HepG2 (cell line): ENCODE data around the gene TREH. TPM values are rescaled to one million over a fixed set of nuclear protein-coding genes. Genes with fewer than 3 reads are reported as not detected.
A peak's percentile ranks its signal among the peaks of the same experiment; 100 is the strongest.

Source experiments
- ELF4 ChIP-seq: sonication (generic); formaldehyde crosslinking; IDR thresholded peaks from 2 replicates; pipeline ENCODE4 v1.5.0; 2020; ENCODE audit warnings: missing genetic modification reagents, mild to moderate bottlenecking, moderate library complexity, borderline replicate concordance
- GATAD2A ChIP-seq: IDR thresholded peaks from 2 replicates; pipeline ENCODE4 v1.6.1; 2016
- HOXA9 ChIP-seq: sonication (generic); formaldehyde crosslinking; IDR thresholded peaks from 2 replicates; pipeline ENCODE4 v1.8.1; 2022; ENCODE audit warnings: missing genetic modification reagents, mild to moderate bottlenecking, moderate library complexity, borderline replicate concordance
- KLF11 ChIP-seq: IDR thresholded peaks from 2 replicates; pipeline ENCODE4 v1.6.1; 2016; ENCODE audit warnings: missing compliant biosample characterization
- SALL2 ChIP-seq: sonication (generic); formaldehyde crosslinking; IDR thresholded peaks from 2 replicates; pipeline ENCODE4 v1.8.1; 2023; ENCODE audit warnings: mild to moderate bottlenecking, missing genetic modification reagents, inconsistent platforms
- SYNCRIP ChIP-seq: fragments of 200-400 bp; formaldehyde crosslinking; IDR thresholded peaks from 2 replicates; pipeline ENCODE4 v1.6.1; 2018; ENCODE audit warnings: mild to moderate bottlenecking, low read depth, low read length; ENCODE audit not compliant: insufficient read depth
- ZC3H4 ChIP-seq: sonication (generic); formaldehyde crosslinking; IDR thresholded peaks from 2 replicates; pipeline ENCODE4 v1.4.0; 2020; ENCODE audit warnings: missing genetic modification reagents, borderline replicate concordance
- ZNF383 ChIP-seq: sonication (generic); formaldehyde crosslinking; IDR thresholded peaks from 2 replicates; pipeline ENCODE4 v1.4.0; 2020; ENCODE audit warnings: missing genetic modification reagents, mild to moderate bottlenecking, borderline replicate concordance
- ZNF670 ChIP-seq: sonication (generic); formaldehyde crosslinking; IDR thresholded peaks from 2 replicates; pipeline ENCODE4 v1.8.0; 2022; ENCODE audit warnings: mild to moderate bottlenecking, missing genetic modification reagents, borderline replicate concordance
- ZNF768 ChIP-seq: sonication (generic); formaldehyde crosslinking; IDR thresholded peaks from 2 replicates; pipeline ENCODE4 v1.4.0; 2020; ENCODE audit warnings: missing genetic modification reagents
- polyA plus RNA-seq, 8 experiments: library from polyadenylated mRNA; depleted of rRNA in 3 of 8; stranded (reverse) in 7 of 8; unstranded in 1 of 8; fragments of >200 nt; fragmentation: Illumina TruSeq in 4 of 8; extraction: Trizol in 4 of 8; gene quantifications; 2 replicates each; pipeline versions ENCODE4 v1.2.1 to v1.2.3, GENCODE V29; 2011 to 2016; ENCODE audit warnings: low read depth in 4 of 8, missing spikeins in 1 of 8, mixed read lengths in 1 of 8; ENCODE audit not compliant: insufficient read depth in 1 of 8
- total RNA-seq, 5 experiments: library from RNA; depleted of rRNA; stranded (reverse); fragments of >200 nt; fragmentation: Illumina TruSeq; extraction: Trizol; gene quantifications; 2 replicates each; pipeline ENCODE4 v1.2.3, GENCODE V29; 2016; ENCODE audit warnings: low read depth in 1 of 5
- TF ChIP-seq, protein P1 (sequence below): sonication (generic); formaldehyde crosslinking; IDR thresholded peaks from 2 replicates; pipeline ENCODE4 v1.4.0; 2020; ENCODE audit warnings: mild to moderate bottlenecking, missing genetic modification reagents
- TF ChIP-seq, protein P2 (sequence below): sonication (generic); formaldehyde crosslinking; IDR thresholded peaks from 2 replicates; pipeline ENCODE4 v1.5.1; 2020; ENCODE audit warnings: mild to moderate bottlenecking, moderate library complexity, missing genetic modification reagents
- TF ChIP-seq, protein P3 (sequence below): IDR thresholded peaks from 2 replicates; pipeline ENCODE4 v1.6.1; 2016; ENCODE audit warnings: low read depth, borderline replicate concordance
- TF ChIP-seq, protein P4 (sequence below): sonication (generic); formaldehyde crosslinking; IDR thresholded peaks from 2 replicates; pipeline ENCODE4 v1.8.1; 2022; ENCODE audit warnings: low read depth, mild to moderate bottlenecking, missing genetic modification reagents
- TF ChIP-seq, protein P5 (sequence below): fragments of 450-650 bp; IDR thresholded peaks from 2 replicates; pipeline ENCODE4 v1.6.1; 2017; ENCODE audit warnings: mild to moderate bottlenecking
- TF ChIP-seq, protein P6 (sequence below): sonication (generic); formaldehyde crosslinking; IDR thresholded peaks from 2 replicates; pipeline ENCODE4 v1.4.0; 2020; ENCODE audit warnings: mild to moderate bottlenecking, missing genetic modification reagents

The TREH gene
- total and polyA plus RNA-seq, 2 of the 13 experiments (the other 11 are each of a cell fraction or from before 2014, with no cell fraction given): 0.53 to 0.86 TPM

DNA sequence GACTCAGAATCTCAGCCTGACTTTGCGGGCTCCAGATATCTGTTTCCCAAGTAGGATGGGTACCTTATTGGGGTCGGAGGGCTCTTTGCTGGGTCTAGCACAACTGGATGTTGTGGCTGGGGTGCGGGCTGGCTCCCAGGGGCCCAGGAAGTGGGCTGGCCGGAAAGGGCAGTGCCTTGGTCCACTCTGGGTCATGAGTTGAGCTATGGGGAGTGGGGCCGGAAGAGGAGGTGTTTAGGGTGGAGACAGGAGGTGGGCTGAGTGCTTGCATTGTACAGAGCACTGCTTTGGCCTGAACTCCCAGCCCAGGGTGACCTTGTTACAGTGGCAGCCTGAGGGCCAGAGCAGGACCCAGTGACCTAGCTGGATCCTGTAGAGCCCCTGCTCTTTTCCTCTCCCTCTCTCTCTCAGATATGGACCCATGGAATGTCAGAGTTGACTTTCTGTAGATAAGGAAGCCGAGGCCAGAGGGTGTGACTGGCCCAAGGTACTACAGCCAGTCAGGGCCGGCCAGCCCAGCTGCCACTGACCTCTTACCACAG, 58.9 kb downstream of the TREH start (continued):
- TF ChIP-seq HOXA9 (CRISPR knock-in tag) (no peak), SALL2 (CRISPR knock-in tag) (no peak; the same call in none of the 2 replicates), SYNCRIP (no peak), KLF11 (CRISPR knock-in tag) (no peak; the same call in 1 of the 2 replicates), ELF4 (CRISPR knock-in tag) (peak; percentile 70; the same call in 1 of the 2 replicates), ZC3H4 (peak; percentile 51; the same call in 1 of the 2 replicates), GATAD2A (peak; percentile 26; the same call in 1 of the 2 replicates), ZNF670 (no peak), ZNF768 (CRISPR knock-in tag) (no peak), ZNF383 (CRISPR knock-in tag) (no peak)
- TF ChIP-seq, protein P1, sequence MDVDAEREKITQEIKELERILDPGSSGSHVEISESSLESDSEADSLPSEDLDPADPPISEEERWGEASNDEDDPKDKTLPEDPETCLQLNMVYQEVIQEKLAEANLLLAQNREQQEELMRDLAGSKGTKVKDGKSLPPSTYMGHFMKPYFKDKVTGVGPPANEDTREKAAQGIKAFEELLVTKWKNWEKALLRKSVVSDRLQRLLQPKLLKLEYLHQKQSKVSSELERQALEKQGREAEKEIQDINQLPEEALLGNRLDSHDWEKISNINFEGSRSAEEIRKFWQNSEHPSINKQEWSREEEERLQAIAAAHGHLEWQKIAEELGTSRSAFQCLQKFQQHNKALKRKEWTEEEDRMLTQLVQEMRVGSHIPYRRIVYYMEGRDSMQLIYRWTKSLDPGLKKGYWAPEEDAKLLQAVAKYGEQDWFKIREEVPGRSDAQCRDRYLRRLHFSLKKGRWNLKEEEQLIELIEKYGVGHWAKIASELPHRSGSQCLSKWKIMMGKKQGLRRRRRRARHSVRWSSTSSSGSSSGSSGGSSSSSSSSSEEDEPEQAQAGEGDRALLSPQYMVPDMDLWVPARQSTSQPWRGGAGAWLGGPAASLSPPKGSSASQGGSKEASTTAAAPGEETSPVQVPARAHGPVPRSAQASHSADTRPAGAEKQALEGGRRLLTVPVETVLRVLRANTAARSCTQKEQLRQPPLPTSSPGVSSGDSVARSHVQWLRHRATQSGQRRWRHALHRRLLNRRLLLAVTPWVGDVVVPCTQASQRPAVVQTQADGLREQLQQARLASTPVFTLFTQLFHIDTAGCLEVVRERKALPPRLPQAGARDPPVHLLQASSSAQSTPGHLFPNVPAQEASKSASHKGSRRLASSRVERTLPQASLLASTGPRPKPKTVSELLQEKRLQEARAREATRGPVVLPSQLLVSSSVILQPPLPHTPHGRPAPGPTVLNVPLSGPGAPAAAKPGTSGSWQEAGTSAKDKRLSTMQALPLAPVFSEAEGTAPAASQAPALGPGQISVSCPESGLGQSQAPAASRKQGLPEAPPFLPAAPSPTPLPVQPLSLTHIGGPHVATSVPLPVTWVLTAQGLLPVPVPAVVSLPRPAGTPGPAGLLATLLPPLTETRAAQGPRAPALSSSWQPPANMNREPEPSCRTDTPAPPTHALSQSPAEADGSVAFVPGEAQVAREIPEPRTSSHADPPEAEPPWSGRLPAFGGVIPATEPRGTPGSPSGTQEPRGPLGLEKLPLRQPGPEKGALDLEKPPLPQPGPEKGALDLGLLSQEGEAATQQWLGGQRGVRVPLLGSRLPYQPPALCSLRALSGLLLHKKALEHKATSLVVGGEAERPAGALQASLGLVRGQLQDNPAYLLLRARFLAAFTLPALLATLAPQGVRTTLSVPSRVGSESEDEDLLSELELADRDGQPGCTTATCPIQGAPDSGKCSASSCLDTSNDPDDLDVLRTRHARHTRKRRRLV (CRISPR knock-in tag): no peak
- TF ChIP-seq, protein P2, sequence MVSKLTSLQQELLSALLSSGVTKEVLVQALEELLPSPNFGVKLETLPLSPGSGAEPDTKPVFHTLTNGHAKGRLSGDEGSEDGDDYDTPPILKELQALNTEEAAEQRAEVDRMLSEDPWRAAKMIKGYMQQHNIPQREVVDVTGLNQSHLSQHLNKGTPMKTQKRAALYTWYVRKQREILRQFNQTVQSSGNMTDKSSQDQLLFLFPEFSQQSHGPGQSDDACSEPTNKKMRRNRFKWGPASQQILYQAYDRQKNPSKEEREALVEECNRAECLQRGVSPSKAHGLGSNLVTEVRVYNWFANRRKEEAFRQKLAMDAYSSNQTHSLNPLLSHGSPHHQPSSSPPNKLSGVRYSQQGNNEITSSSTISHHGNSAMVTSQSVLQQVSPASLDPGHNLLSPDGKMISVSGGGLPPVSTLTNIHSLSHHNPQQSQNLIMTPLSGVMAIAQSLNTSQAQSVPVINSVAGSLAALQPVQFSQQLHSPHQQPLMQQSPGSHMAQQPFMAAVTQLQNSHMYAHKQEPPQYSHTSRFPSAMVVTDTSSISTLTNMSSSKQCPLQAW (CRISPR knock-in tag): no peak
- TF ChIP-seq, protein P3, sequence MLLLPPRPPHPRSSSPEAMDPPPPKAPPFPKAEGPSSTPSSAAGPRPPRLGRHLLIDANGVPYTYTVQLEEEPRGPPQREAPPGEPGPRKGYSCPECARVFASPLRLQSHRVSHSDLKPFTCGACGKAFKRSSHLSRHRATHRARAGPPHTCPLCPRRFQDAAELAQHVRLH (CRISPR knock-in tag): peak; percentile 81; the same call in 1 of the 2 replicates
- TF ChIP-seq, protein P4, sequence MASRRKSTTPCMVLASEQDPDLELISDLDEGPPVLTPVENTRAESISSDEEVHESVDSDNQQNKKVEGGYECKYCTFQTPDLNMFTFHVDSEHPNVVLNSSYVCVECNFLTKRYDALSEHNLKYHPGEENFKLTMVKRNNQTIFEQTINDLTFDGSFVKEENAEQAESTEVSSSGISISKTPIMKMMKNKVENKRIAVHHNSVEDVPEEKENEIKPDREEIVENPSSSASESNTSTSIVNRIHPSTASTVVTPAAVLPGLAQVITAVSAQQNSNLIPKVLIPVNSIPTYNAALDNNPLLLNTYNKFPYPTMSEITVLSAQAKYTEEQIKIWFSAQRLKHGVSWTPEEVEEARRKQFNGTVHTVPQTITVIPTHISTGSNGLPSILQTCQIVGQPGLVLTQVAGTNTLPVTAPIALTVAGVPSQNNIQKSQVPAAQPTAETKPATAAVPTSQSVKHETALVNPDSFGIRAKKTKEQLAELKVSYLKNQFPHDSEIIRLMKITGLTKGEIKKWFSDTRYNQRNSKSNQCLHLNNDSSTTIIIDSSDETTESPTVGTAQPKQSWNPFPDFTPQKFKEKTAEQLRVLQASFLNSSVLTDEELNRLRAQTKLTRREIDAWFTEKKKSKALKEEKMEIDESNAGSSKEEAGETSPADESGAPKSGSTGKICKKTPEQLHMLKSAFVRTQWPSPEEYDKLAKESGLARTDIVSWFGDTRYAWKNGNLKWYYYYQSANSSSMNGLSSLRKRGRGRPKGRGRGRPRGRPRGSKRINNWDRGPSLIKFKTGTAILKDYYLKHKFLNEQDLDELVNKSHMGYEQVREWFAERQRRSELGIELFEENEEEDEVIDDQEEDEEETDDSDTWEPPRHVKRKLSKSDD (CRISPR knock-in tag): no peak
- TF ChIP-seq, protein P5, sequence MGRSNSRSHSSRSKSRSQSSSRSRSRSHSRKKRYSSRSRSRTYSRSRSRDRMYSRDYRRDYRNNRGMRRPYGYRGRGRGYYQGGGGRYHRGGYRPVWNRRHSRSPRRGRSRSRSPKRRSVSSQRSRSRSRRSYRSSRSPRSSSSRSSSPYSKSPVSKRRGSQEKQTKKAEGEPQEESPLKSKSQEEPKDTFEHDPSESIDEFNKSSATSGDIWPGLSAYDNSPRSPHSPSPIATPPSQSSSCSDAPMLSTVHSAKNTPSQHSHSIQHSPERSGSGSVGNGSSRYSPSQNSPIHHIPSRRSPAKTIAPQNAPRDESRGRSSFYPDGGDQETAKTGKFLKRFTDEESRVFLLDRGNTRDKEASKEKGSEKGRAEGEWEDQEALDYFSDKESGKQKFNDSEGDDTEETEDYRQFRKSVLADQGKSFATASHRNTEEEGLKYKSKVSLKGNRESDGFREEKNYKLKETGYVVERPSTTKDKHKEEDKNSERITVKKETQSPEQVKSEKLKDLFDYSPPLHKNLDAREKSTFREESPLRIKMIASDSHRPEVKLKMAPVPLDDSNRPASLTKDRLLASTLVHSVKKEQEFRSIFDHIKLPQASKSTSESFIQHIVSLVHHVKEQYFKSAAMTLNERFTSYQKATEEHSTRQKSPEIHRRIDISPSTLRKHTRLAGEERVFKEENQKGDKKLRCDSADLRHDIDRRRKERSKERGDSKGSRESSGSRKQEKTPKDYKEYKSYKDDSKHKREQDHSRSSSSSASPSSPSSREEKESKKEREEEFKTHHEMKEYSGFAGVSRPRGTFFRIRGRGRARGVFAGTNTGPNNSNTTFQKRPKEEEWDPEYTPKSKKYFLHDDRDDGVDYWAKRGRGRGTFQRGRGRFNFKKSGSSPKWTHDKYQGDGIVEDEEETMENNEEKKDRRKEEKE: no peak
- TF ChIP-seq, protein P6, sequence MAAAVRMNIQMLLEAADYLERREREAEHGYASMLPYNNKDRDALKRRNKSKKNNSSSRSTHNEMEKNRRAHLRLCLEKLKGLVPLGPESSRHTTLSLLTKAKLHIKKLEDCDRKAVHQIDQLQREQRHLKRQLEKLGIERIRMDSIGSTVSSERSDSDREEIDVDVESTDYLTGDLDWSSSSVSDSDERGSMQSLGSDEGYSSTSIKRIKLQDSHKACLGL (CRISPR knock-in tag): peak; percentile 20; the same call in 1 of the 2 replicates
